HTR-8/SVneo (cell line): ENCODE measurements around the gene CDK16.

ENCODE experiments used
- DNase-seq: peaks from one replicate; pipeline ENCODE4 v3.0.0; 2011; ENCODE audit warnings: low spot score, mixed read lengths; ENCODE audit not compliant: insufficient read length
- FAIRE-seq: peaks from 2 replicates; lab custom pipeline; 2011; peaks lifted over from hg19 to GRCh38; lab: Jason Lieb, UNC

Gene CDK16

DNA sequence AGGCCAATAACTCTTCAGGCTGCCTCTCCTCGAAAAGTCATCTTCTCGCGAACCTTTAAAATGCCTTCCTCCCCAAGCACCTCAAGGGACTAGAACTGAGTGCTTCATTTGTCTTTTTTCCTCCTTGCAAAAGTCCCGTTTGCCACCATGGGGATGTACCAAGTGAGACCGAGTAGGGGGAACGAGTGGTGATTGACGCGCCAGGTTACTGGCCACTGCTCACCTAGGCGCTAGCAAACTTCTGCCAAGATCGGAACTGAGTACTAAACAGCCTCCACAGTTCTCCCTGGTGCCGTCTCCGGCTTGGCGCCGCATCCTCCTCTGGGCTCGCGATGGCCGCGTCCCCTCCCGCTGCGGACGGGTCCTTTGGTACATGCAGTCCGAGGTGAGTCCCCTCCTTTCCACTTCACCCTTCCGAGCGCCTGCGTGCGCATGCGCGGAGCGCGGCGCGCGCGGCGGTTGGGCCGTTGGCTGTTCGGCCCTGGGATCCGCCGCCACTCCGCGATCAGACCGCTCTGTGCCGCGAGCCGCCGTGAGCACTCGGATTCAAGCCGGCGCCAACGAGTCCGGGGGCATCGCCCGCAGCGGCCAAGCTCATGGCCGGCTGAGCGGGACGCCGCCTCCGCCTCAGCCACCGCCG, at the start of gene CDK16:
Gene CDK16, plus strand, starts transcription at position 402 of the 640 bp plus-strand sequence. CDS start 4,877 bp downstream, outside the sequence.
- FAIRE-seq (no peak), DNase-seq (peak; percentile 69)

DNA sequence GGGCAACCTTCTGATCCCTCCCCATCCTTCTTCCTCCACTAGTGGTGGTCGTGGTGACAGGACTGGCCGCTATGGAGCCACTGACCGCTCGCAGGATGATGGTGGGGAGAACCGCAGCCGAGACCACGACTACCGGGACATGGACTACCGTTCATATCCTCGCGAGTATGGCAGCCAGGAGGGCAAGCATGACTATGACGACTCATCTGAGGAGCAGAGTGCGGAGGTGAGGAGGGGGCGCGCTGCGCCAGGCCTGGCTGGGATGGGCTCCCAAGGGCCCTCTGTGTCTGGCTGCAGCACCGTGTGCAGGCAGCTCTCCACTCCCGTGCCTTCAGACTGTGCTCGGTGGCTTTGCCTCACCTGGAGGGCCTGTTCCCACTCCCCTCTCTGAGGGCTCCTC, 49.2 kb upstream of the CDK16 start:
- DNase-seq (no peak), FAIRE-seq (no peak)

DNA sequence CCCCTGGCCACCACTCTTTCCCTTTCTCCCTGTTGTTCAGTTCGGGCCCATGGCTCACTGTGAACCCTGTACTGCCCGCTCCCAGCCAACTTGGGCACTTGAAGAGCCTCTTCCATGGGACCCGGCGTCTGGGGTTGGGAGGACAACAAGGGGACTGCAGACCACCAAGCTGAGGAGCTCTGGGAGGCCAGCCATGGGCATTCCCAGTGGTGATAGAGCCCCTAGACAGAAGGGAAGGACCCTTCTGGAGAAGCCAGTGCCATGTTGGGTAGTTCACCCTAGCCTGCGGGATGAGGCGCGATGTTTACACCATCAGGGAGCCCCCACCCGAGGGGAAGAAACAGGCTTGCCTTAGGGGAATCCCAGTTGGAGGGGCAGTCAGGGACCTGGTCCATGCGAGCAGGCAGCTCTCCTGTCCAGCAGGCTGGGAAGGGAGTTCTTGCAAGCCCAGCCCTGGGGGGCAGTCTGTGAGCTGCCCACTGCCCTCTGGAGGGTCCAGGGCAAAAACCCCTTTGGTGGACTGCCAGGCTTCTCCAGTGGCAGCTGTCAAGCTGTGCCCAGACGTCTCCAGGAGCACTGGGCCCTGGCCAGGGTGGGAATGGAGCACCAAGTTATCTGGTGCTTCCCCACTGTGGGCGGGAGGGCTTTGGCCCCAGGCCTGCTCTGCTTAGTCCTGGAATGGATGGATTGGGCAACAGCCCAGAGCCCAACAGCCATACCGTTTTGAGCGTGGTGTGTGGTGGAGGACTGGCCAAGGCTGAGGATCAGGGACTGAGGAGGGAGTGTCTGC, 48.6 kb upstream of the CDK16 start:
- FAIRE-seq (no peak), DNase-seq (no peak)

DNA sequence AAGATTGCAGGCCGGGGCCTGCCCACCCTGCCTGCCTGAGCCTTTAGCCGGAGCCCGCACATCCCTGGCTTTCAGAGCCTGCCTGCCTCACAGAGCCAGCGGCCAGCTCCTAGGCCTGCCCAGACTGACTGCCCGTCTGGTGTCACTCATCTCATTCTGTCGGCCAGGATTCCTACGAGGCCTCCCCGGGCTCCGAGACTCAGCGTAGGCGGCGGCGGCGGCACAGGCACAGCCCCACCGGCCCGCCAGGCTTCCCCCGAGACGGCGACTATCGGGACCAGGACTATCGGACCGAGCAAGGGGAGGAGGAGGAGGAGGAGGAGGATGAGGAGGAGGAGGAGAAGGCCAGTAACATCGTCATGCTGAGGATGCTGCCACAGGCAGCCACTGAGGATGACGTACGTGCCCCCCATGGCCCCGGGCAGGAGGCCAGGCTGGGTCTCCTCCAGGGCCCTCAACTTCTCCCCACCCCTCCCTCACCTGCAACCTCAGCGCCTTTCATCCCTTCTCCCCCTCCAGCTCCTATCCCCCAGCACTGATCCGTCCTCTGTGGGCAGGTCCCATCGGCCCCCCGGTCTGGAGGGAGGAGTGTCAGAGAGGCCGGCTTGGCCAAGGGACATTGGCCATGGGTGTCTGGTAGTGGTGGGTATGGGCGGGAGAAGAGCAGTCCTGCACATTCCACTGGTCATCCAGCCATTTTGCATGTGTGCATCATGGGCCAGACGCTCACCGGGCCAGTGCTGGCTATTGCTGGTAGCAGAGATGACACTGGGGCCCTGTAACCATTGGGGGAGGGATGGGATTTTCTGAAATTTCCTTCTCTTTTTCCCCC, 47.4 kb upstream of the CDK16 start:
- no peak for DNase-seq
- no peak for FAIRE-seq

DNA sequence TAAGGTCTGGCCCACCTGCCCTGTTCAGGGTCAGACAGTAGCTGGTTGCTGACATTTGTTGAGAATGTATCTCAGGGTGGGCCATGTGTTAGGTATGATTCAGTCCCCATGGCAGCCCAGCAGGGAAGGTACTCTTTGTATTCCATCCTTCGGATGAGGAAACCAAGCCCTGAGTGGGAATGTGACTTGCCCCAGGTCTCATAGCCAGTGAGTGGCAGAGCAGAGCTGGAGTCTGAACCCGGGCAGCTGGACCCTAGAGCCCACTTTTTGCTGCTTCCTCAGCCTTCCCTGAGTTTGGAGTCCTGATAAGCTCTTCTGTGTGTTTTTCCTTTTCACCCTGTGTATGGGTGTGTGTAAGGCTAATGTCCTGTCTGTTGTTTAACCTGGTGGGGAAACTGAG, 46.5 kb upstream of the CDK16 start:
- FAIRE-seq (no peak), DNase-seq (no peak)

DNA sequence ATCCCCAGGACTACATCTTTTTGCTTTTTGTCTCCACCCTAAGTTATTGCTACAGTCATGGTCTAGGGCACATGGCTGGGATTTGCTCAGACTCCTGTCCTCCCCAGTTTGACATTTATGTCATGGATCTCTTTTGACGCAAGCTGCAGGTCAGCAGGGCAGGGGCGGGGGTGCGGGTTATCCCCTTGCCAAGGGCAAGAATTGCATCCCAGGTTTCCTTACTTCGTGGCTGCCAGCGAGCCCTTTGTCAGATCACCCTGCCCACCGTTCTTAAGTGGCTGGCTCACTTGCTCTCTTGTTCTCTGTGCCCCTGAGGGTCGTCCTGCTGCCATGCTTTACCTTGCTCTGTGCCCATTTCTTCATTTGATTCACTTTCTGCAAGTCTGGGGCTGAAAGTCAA, 45.9 kb upstream of the CDK16 start:
- no peak for DNase-seq
- no peak for FAIRE-seq

DNA sequence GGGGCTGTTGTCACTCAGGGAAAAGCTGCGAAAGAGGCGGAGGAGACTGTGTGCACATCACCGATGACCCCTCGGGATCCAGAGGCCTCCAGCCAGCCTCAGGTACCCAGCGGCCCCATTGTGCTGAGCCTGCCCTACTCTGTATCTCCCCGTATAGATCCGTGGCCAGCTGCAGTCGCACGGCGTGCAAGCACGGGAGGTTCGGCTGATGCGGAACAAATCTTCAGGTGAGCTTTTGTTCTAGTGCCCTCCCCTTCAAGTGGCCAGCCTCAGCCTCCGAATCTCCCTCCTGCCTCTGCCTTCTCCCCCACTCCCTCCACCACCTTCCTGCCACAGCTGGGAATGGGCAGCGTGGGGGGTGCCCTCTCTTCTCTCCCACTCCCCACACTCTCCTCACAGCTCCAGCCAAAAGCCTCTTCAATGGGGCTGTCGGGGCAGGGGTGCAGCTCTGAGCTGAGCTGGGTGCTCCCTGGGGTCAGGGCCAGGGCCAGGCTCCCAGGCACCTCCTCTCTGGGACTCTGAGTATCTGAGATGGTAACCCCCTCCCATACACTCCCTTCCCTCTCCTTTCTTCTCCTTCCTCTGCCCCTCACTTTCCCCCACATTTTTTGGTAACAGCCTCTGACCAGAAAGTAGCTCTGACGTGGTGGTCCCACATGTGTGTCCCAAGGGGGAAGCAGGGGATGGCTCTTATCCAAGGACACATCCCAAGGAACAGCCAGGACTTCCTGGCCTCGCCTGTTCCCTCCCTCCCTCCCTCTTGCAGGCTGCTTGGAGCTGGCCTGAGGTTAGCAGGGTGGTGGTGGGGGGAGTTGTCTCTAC, 45.3 kb upstream of the CDK16 start:
- DNase-seq (no peak), FAIRE-seq (no peak)

DNA sequence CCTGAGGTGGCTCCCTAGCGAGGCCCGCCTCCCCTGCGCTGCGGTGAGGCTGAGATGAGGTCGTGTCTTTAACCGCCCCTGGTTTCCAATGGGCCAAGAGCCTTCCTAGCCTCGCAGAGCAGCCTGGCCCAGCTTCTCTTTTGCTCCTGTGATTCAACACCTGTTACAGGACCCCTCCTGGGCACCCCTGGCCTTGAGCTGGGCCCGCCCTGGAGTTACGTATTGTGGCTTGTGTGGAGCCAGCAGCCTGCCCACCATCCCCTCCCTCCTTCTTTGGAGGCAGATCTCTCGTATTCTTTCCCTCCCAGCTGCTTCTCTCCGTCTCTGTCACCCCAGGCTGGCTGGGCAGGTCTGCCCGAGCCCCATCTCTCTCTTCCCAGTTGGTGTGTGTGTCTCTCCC, 44.1 kb upstream of the CDK16 start:
- FAIRE-seq (no peak), DNase-seq (no peak)

DNA sequence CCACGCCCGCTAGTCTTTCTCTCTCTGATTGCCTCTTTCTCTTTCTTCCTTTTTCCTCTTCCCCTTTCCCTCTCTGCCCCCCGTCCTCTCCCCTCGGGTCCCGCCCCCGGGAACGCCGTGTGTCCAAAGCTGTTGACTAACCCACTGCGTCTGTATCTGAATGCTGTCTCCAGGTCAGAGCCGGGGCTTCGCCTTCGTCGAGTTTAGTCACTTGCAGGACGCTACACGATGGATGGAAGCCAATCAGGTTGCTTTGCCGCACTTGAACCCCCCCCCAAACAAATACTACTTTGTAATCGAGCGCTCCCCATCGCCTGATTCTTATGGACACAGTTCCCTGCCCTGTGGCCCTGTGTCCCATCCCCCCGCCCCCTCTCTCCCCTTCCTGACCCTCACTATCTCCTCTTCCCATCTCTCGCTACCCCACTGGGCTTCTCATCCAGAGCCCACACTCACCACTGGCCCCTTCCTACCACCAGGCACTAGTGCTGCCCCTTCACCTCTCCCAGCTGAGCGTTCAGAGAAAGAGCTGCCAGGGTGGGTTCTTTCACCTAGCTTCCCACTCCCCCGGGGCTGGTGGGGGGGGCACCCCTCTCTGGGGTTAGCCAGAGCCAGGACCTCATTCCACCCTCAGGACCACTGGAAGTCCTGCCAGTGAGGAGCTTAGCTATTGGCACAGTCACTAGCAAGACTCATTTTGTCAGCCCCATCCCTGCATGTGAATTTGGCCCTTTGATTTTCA, 43.5 kb upstream of the CDK16 start:
- no peak for DNase-seq
- FAIRE-seq = no peak

DNA sequence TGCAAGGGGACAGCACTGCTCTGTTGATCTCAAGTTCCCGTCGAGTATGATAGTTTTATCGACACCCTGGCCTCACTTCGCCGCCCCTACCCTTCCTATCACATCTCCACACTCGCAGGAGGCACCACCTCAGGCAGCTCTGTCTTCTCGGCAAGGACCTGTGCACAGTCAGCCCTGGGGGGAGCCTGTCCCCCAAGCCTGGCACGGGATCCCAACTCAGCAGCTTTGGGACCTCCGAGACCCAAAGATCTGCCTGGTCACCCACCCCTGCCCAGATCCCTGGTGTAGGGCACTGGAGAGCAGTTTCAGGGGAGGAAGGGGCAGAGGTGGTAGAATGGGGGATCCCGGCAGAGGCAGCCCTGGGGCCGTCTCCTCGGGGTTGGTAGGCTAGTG, 42.9 kb upstream of the CDK16 start:
- FAIRE-seq = no peak
- no peak for DNase-seq

DNA sequence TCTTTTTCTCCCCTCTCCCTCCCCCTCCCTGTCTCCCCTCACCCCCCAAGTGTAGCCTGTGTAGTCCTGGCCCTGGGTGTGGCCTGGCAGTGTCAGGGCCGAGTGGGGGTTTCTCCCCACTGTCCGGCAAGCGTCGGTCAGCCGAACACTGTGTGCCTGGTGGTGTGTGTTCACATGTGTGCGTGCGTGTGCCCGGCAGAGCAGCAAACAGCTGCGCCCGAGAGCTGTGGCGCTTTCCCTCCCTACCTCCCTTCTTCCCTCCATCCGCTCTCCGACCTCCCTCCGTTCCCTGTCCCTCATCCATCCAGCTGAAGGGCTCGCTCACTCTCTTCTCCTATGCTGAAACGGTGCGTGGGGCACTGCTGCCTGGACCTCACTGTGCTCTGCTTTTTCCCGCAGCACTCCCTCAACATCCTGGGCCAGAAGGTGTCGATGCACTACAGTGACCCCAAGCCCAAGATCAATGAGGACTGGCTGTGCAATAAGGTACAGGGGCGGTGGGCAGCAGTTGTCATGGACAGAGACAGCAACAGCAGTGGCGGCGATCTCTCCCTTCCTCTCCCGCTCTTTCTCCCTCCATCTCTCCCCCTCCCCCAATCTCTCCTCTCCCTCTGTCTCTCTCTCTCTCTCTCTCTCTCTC, 42.3 kb upstream of the CDK16 start:
- FAIRE-seq (no peak), DNase-seq (no peak)

DNA sequence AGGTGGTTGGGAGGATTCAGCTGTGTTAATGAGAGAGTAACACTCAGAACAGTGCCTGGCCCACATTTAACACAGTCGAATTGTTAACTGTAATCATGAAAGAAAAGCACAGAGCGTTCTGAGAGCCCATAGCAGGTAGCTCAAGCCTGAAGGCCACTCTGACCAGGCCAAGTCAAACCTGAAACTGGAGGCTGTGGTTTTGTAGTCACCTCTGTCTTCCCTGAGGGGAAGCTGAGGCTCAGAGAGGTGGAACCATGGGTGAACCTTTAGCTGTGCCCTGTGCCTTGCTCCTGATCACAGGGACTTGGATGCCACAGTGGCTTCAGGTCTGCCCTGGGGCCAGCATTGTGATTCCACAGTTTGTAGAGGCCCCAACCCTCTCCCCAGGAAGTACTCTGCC, 41.4 kb upstream of the CDK16 start:
- DNase-seq (no peak), FAIRE-seq (no peak)

DNA sequence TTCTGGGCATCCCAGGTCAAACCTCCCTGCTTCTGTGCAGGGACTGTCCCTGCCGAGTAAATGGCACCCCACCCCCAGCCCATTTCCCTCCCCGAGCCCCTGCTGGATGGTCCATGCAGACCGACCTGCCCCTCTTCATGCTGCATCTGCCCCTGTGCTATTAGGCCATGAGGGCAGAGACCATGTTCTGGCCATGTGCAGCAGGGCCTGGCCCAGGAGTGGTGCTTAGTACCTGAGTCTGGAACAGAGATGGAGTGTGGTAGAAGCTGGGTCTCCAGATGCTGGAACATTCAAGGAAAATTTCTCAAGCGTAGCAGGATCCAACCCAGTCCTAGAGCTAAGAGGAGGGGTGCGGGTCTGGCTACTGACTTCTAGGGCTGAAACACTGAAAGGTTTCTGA, 40.1 kb upstream of the CDK16 start:
- no peak for DNase-seq
- no peak for FAIRE-seq

DNA sequence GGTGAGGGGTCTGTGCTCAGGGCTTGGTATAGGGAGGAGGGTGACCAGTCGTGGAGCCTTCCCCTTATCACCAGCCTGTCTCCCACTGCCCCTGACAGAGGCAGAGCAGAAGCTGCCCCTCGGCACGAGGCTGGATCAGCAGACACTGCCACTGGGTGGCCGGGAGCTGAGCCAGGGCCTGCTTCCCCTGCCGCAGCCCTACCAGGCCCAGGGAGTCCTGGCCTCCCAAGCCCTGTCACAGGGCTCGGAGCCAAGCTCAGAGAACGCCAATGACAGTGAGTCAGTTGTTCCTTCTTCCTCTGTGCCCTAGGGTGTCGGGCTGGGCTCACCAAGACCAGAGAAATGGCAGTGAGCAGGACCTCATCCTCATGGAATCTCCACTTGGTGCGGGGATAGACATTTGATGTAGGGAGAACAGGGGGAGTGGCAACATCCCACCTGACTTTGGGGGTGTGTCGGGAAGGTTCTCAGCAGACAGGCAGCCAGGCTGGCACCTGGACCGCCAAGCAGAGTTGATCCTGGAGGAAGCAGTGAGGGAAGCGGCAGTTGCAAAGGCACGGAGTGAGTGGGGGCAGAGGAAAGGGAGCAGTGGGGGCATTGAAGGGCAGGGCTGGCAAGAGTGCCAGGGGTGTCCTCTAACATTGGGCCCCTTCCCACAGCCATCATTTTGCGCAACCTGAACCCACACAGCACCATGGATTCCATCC, 39.1 kb upstream of the CDK16 start:
- FAIRE-seq = no peak

DNA sequence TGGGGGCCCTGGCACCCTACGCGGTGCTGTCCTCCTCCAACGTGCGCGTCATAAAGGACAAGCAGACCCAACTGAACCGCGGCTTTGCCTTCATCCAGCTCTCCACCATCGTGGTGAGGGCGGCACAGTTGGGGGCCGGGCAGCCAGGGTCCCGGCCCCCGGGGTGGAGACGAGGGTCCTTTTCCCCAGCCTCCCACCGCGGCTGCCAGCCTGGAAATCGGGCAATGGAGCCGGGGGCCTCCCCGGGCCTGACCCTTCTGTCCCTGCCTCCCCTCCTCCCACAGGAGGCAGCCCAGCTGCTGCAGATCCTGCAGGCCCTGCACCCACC, 38.6 kb upstream of the CDK16 start:
- DNase-seq = no peak

More for the DNA sequence above, 39.1 kb upstream of the CDK16 start:
- no peak for DNase-seq

DNA sequence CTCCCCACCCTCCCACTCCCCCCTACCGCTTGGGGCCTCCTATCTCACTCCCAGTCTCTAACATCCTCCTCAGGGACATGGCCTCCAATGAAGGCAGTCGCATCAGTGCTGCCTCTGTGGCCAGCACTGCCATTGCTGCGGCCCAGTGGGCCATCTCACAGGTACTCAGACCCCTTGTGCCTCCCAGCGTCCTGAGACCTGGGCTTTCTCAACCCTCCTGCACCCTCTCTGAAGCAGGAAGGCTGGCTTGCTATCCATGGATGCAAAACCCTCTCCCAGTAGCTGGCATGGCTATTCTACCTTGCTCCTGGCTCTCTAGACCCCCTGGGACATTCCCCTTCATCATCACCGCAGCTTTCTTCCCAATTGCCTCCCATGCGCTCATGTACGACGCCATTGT, 38.1 kb upstream of the CDK16 start:
- DNase-seq (no peak), FAIRE-seq (no peak)

More for the DNA sequence above, 38.6 kb upstream of the CDK16 start:
- FAIRE-seq = no peak

DNA sequence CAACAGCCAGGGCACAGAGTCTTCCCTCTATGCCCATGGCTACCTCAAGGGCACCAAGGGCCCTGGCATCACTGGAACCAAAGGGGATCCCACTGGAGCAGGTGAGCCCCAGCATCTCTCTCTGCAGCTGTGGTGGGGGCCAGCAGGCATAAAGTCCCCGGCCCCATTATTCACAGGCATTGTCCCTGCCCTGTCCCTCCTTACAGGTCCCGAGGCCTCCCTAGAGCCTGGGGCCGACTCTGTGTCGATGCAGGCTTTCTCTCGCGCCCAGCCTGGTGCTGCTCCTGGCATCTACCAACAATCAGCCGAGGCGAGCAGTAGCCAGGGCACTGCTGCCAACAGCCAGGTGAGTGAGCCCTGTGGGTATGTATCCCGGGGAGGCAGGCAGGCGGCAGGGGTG, 37.2 kb upstream of the CDK16 start:
- no peak for FAIRE-seq
- DNase-seq = no peak

DNA sequence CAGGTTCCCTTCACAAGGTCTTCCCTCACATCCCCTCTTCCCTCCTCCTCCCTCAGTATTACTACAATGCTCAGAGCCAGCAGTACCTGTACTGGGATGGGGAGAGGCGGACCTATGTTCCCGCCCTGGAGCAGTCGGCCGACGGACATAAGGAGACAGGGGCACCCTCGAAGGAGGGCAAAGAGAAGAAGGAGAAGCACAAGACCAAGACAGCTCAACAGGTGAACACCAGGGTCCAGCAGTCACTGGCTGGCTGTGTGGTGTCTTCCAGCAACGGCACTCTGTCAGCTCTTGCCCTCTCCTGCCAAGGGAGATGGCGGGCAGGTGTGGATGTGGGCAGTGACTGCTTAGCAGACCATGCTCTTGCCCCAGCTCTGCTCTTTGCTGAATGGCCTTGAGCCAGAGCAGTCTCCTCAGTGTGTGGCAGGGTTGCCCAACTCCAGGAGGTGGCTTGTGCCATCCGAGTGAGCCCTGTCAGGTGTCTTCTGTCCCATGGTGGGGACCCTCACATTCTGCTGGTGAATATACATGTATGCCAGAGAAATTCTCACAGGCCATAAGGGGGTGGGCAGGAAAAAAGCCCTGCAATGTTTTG, 36.3 kb upstream of the CDK16 start:
- FAIRE-seq = no peak
- DNase-seq = no peak
